ENCODE measurements around the gene MARS1.

- TF ChIP-seq CTCF (IDR thresholded peaks at IDR 0.05; ENCODE audit: insufficient read depth, low read depth, low read length) (no peak), EZH2 (IDR thresholded peaks at IDR 0.05; ENCODE audit: insufficient read depth, low read length) (no peak)
Observed at GRCh38 chr12:57474430-57474829, 13.4 kb upstream of the MARS1 start.
